Stimulated activated CD8-positive, alpha-beta memory T cell treated with anti-CD3 and anti-CD28 coated beads, Interleukin-7, amount 100 ng/mL, for 48 hours (primary cell): Measurements from ENCODE around the gene NOTCH3.

ENCODE experiments used
- DNase-seq, 2 donors: peaks; one replicate each; pipeline ENCODE4 v3.0.0-alpha.2; 2020; ENCODE audit warnings: low read depth in 1 of 2; ENCODE audit errors: extremely low read depth in 1 of 2

Gene NOTCH3

GRCh38 chr19:15200553-15201364, at the start of gene NOTCH3:
TSS of gene NOTCH3 (minus strand) at chr19:15200995. CDS start at chr19:15200905, 90 bp downstream.
- no peak for DNase-seq

GRCh38 chr19:15250640-15250993, 49.8 kb upstream of the NOTCH3 start:
- no peak for DNase-seq

GRCh38 chr19:15249972-15250639, 49.3 kb upstream of the NOTCH3 start:
- DNase-seq: no peak

- DNase-seq: no peak
Measured at GRCh38 chr19:15249528-15249874, 48.7 kb upstream of the NOTCH3 start.

- DNase-seq: no peak
Measured at GRCh38 chr19:15248648-15249527, 48.1 kb upstream of the NOTCH3 start.

- DNase-seq: no peak
Measured at GRCh38 chr19:15248106-15248505, 47.3 kb upstream of the NOTCH3 start.

GRCh38 chr19:15247107-15248014, 46.6 kb upstream of the NOTCH3 start:
- no peak for DNase-seq

- no peak for DNase-seq
Measured at GRCh38 chr19:15246198-15246481, 45.3 kb upstream of the NOTCH3 start.

- no peak for DNase-seq
Measured at GRCh38 chr19:15245370-15246197, 44.8 kb upstream of the NOTCH3 start.

- DNase-seq: no peak
Measured at GRCh38 chr19:15244808-15245207, 44.0 kb upstream of the NOTCH3 start.

- no peak for DNase-seq
Measured at GRCh38 chr19:15244106-15244803, 43.5 kb upstream of the NOTCH3 start.

GRCh38 chr19:15243236-15243957, 42.6 kb upstream of the NOTCH3 start:
- no peak for DNase-seq

GRCh38 chr19:15241259-15241910, 40.6 kb upstream of the NOTCH3 start:
- no peak for DNase-seq

GRCh38 chr19:15240515-15240914, 39.7 kb upstream of the NOTCH3 start:
- DNase-seq: no peak

GRCh38 chr19:15239337-15239949, 38.6 kb upstream of the NOTCH3 start:
- DNase-seq: no peak

GRCh38 chr19:15238639-15239155, 37.9 kb upstream of the NOTCH3 start:
- DNase-seq: no peak
